ENCODE measurements around the gene CCDC73.
A peak's percentile ranks its signal among the peaks of the same experiment; 100 is the strongest.
"Not testable (repeated sequence)": the region's sequence is repeated elsewhere in the genome, so short reads cannot be mapped to it uniquely, and the experiment has no call there.

Gene CCDC73

GRCh38 chr11:32796425-32796824, 2.0 kb upstream of the CCDC73 start:
- Histone ChIP-seq H3K4me1 (ENCODE audit: control insufficient read depth, insufficient read depth, low read length, unreplicated experiment) (no peaks in the 10 kb centered on the region), H3K79me2 (ENCODE audit: control insufficient read depth, insufficient read depth, low read length, unreplicated experiment) (no peaks in the 10 kb centered on the region), H3K27me3 (ENCODE audit: insufficient read depth, low read length) (no peaks in the 10 kb centered on the region), H2AFZ (ENCODE audit: low read length, unreplicated experiment) (no peak overlapping the region), H3K27ac (ENCODE audit: low read depth, low read length) (no peak overlapping the region), H3K4me3 (ENCODE audit: low read depth, low read length) (no peak overlapping the region), H3K36me3 (ENCODE audit: insufficient read depth, low read length) (no peaks in the 10 kb centered on the region)

GRCh38 chr11:32792948-32793475, 1.4 kb downstream of the CCDC73 start:
- Histone ChIP-seq H3K27me3 (ENCODE audit: insufficient read depth, low read length) (no peaks in the 10 kb centered on the region), H3K4me3 (ENCODE audit: low read depth, low read length) (peak overlapping the region; percentile 65), H3K27ac (ENCODE audit: low read depth, low read length) (no peak overlapping the region), H3K79me2 (ENCODE audit: control insufficient read depth, insufficient read depth, low read length, unreplicated experiment) (no peaks in the 10 kb centered on the region), H2AFZ (ENCODE audit: low read length, unreplicated experiment) (peak overlapping the region; percentile 93), H3K4me1 (ENCODE audit: control insufficient read depth, insufficient read depth, low read length, unreplicated experiment) (no peaks in the 10 kb centered on the region), H3K36me3 (ENCODE audit: insufficient read depth, low read length) (no peaks in the 10 kb centered on the region)

- Histone ChIP-seq H3K4me3 (ENCODE audit: low read depth, low read length) (peak overlapping the region; percentile 65), H3K36me3 (ENCODE audit: insufficient read depth, low read length) (no peaks in the 10 kb centered on the region), H2AFZ (ENCODE audit: low read length, unreplicated experiment) (no peak overlapping the region)
These were observed 2.1 kb downstream of the CCDC73 start for GRCh38 chr11:32792111-32792947.

DNA sequence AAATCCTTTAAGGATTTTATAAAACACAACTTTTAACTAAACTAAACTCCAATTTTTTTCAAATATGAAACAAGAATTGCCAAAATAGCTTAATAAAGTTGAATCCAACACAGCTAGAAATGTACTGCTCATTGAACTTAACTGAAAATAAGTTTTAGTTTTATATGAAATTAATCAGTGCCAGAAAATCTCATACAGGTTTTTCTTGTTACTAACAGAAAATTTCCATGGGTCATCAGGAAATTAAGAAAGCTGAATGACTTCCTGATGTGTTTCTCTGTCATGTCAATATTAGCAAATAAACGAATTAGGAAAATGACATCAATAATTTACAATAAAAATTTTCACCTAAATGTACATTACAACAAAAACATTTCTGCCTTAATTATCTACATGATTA, 3.5 kb downstream of the CCDC73 start:
- Histone ChIP-seq H3K27ac (ENCODE audit: low read depth, low read length) (no peak overlapping the region), H3K27me3 (ENCODE audit: insufficient read depth, low read length) (no peaks in the 10 kb centered on the region), H2AFZ (ENCODE audit: low read length, unreplicated experiment) (no peak overlapping the region), H3K79me2 (ENCODE audit: control insufficient read depth, insufficient read depth, low read length, unreplicated experiment) (no peaks in the 10 kb centered on the region), H3K36me3 (ENCODE audit: insufficient read depth, low read length) (no peaks in the 10 kb centered on the region), H3K4me3 (ENCODE audit: low read depth, low read length) (no peak overlapping the region), H3K4me1 (ENCODE audit: control insufficient read depth, insufficient read depth, low read length, unreplicated experiment) (no peaks in the 10 kb centered on the region)

More at GRCh38 chr11:32792111-32792947, 2.1 kb downstream of the CCDC73 start:
- H3K4me1 ChIP-seq (ENCODE audit: control insufficient read depth, insufficient read depth, low read length, unreplicated experiment): no peaks in the 10 kb centered on the region
- no peaks in the 10 kb centered on the region for H3K79me2 ChIP-seq (ENCODE audit: control insufficient read depth, insufficient read depth, low read length, unreplicated experiment)
- H3K27ac ChIP-seq (ENCODE audit: low read depth, low read length): no peak overlapping the region
- no peaks in the 10 kb centered on the region for H3K27me3 ChIP-seq (ENCODE audit: insufficient read depth, low read length)

- Histone ChIP-seq H2AFZ (ENCODE audit: low read length, unreplicated experiment) (no peak overlapping the region), H3K4me3 (ENCODE audit: low read depth, low read length) (no peak overlapping the region), H3K36me3 (ENCODE audit: insufficient read depth, low read length) (no peaks in the 10 kb centered on the region), H3K4me1 (ENCODE audit: control insufficient read depth, insufficient read depth, low read length, unreplicated experiment) (no peaks in the 10 kb centered on the region), H3K27ac (ENCODE audit: low read depth, low read length) (no peak overlapping the region), H3K79me2 (ENCODE audit: control insufficient read depth, insufficient read depth, low read length, unreplicated experiment) (no peaks in the 10 kb centered on the region), H3K27me3 (ENCODE audit: insufficient read depth, low read length) (no peaks in the 10 kb centered on the region)
These were observed 7.7 kb downstream of the CCDC73 start for GRCh38 chr11:32786811-32787210.

- no peak overlapping the region for H2AFZ ChIP-seq (ENCODE audit: low read length, unreplicated experiment)
- no peaks in the 10 kb centered on the region for H3K79me2 ChIP-seq (ENCODE audit: control insufficient read depth, insufficient read depth, low read length, unreplicated experiment)
- H3K27me3 ChIP-seq (ENCODE audit: insufficient read depth, low read length): no peaks in the 10 kb centered on the region
- no peaks in the 10 kb centered on the region for H3K36me3 ChIP-seq (ENCODE audit: insufficient read depth, low read length)
- no peak overlapping the region for H3K4me3 ChIP-seq (ENCODE audit: low read depth, low read length)
- H3K4me1 ChIP-seq (ENCODE audit: control insufficient read depth, insufficient read depth, low read length, unreplicated experiment): no peaks in the 10 kb centered on the region
- H3K27ac ChIP-seq (ENCODE audit: low read depth, low read length): no peak overlapping the region
These were observed 9.2 kb downstream of the CCDC73 start for GRCh38 chr11:32785262-32785661.

GRCh38 chr11:32781721-32782120, 12.7 kb downstream of the CCDC73 start:
- no peak overlapping the region for H2AFZ ChIP-seq (ENCODE audit: low read length, unreplicated experiment)
- H3K4me3 ChIP-seq (ENCODE audit: low read depth, low read length): no peak overlapping the region

GRCh38 chr11:32780839-32781238, 13.6 kb downstream of the CCDC73 start:
- not testable (repeated sequence) for H3K27ac ChIP-seq (ENCODE audit: low read depth, low read length); H2AFZ ChIP-seq (ENCODE audit: low read length, unreplicated experiment); H3K4me3 ChIP-seq (ENCODE audit: low read depth, low read length); H3K4me1 ChIP-seq (ENCODE audit: control insufficient read depth, insufficient read depth, low read length, unreplicated experiment); H3K27me3 ChIP-seq (ENCODE audit: insufficient read depth, low read length); H3K36me3 ChIP-seq (ENCODE audit: insufficient read depth, low read length); H3K79me2 ChIP-seq (ENCODE audit: control insufficient read depth, insufficient read depth, low read length, unreplicated experiment)

More at GRCh38 chr11:32781721-32782120, 12.7 kb downstream of the CCDC73 start:
- H3K27ac ChIP-seq (ENCODE audit: low read depth, low read length): no peak overlapping the region
- H3K27me3 ChIP-seq (ENCODE audit: insufficient read depth, low read length): no peaks in the 10 kb centered on the region
- H3K79me2 ChIP-seq (ENCODE audit: control insufficient read depth, insufficient read depth, low read length, unreplicated experiment): no peaks in the 10 kb centered on the region
- no peaks in the 10 kb centered on the region for H3K36me3 ChIP-seq (ENCODE audit: insufficient read depth, low read length)
- no peaks in the 10 kb centered on the region for H3K4me1 ChIP-seq (ENCODE audit: control insufficient read depth, insufficient read depth, low read length, unreplicated experiment)

- Histone ChIP-seq H3K4me3 (ENCODE audit: low read depth, low read length) (no peak overlapping the region), H3K27me3 (ENCODE audit: insufficient read depth, low read length) (no peaks in the 10 kb centered on the region), H3K36me3 (ENCODE audit: insufficient read depth, low read length) (no peaks in the 10 kb centered on the region), H3K27ac (ENCODE audit: low read depth, low read length) (no peak overlapping the region), H2AFZ (ENCODE audit: low read length, unreplicated experiment) (no peak overlapping the region), H3K79me2 (ENCODE audit: control insufficient read depth, insufficient read depth, low read length, unreplicated experiment) (no peaks in the 10 kb centered on the region), H3K4me1 (ENCODE audit: control insufficient read depth, insufficient read depth, low read length, unreplicated experiment) (peaks cover 4% of the 10 kb centered on the region)
These were observed 15.3 kb downstream of the CCDC73 start for GRCh38 chr11:32779136-32779535.

- Histone ChIP-seq H3K79me2 (ENCODE audit: control insufficient read depth, insufficient read depth, low read length, unreplicated experiment) (no peaks in the 10 kb centered on the region), H3K27ac (ENCODE audit: low read depth, low read length) (no peak overlapping the region), H3K27me3 (ENCODE audit: insufficient read depth, low read length) (no peaks in the 10 kb centered on the region), H3K4me1 (ENCODE audit: control insufficient read depth, insufficient read depth, low read length, unreplicated experiment) (peaks cover 4% of the 10 kb centered on the region), H3K4me3 (ENCODE audit: low read depth, low read length) (peak overlapping the region; percentile 71), H3K36me3 (ENCODE audit: insufficient read depth, low read length) (no peaks in the 10 kb centered on the region), H2AFZ (ENCODE audit: low read length, unreplicated experiment) (peak overlapping the region; percentile 93)
These were observed 18.6 kb downstream of the CCDC73 start for GRCh38 chr11:32775908-32776307.

DNA sequence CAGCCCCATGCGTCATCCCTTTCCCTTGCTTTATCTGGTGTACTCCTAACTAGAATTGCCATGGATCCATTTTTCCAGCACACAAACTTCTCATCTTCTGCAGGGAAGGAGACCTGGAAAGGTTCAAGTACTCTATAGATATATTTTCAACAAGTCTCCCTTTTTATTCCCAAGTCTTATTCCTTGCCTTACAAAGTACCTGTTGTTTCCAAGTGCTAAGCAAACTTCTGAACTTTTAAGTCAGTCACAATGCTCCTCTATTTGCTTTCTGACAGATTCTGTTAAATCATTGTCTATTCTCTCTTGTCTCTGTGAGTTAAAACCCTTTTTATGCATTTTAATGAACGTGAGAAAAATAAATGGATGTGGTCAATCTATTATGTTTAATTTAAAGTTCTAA, 20.4 kb downstream of the CCDC73 start:
- H3K79me2 ChIP-seq (ENCODE audit: control insufficient read depth, insufficient read depth, low read length, unreplicated experiment): no peaks in the 10 kb centered on the region
- no peak overlapping the region for H2AFZ ChIP-seq (ENCODE audit: low read length, unreplicated experiment)
- peaks cover 4% of the 10 kb centered on the region for H3K4me1 ChIP-seq (ENCODE audit: control insufficient read depth, insufficient read depth, low read length, unreplicated experiment)
- no peak overlapping the region for H3K27ac ChIP-seq (ENCODE audit: low read depth, low read length)
- H3K27me3 ChIP-seq (ENCODE audit: insufficient read depth, low read length): no peaks in the 10 kb centered on the region
- no peaks in the 10 kb centered on the region for H3K36me3 ChIP-seq (ENCODE audit: insufficient read depth, low read length)
- H3K4me3 ChIP-seq (ENCODE audit: low read depth, low read length): no peak overlapping the region
